ENCODE data around the gene TRIB2.

Gene TRIB2

GRCh38 chr2:12685145-12685544, 31.6 kb upstream of the TRIB2 start:
- Histone ChIP-seq H4K20me1 (ENCODE audit: insufficient read depth) (no peaks in the 10 kb centered on the region), H3K9ac (no peak overlapping the region), H3K36me3 (ENCODE audit: insufficient read depth) (no peaks in the 10 kb centered on the region), H2AFZ (ENCODE audit: low read depth) (no peak overlapping the region), H3K27me3 (ENCODE audit: insufficient read depth, low read depth) (no peaks in the 10 kb centered on the region), H3K4me3 (IDR thresholded peaks at IDR 0.05; ENCODE audit: insufficient read depth, low read depth, low read length) (no peak overlapping the region), H3K79me2 (ENCODE audit: insufficient read depth, low read depth) (no peaks in the 10 kb centered on the region), H3K4me2 (no peak overlapping the region), H3K27ac (no peak overlapping the region), H3K4me1 (ENCODE audit: low read depth, poor library complexity, severe bottlenecking) (no peaks in the 10 kb centered on the region)
- TF ChIP-seq CTCF (conservative IDR thresholded peaks at IDR 0.05; ENCODE audit: low read depth, low read length), result no peak

- no peak for TF ChIP-seq CTCF (conservative IDR thresholded peaks at IDR 0.05; ENCODE audit: low read depth, low read length)
- Histone ChIP-seq H3K27me3 (ENCODE audit: insufficient read depth, low read depth) (no peaks in the 10 kb centered on the region), H3K36me3 (ENCODE audit: insufficient read depth) (no peaks in the 10 kb centered on the region), H3K4me3 (IDR thresholded peaks at IDR 0.05; ENCODE audit: insufficient read depth, low read depth, low read length) (no peak overlapping the region), H3K9ac (no peak overlapping the region), H2AFZ (ENCODE audit: low read depth) (no peak overlapping the region), H3K27ac (no peak overlapping the region), H3K4me2 (no peak overlapping the region), H3K79me2 (ENCODE audit: insufficient read depth, low read depth) (no peaks in the 10 kb centered on the region), H3K4me1 (ENCODE audit: low read depth, poor library complexity, severe bottlenecking) (no peaks in the 10 kb centered on the region), H4K20me1 (ENCODE audit: insufficient read depth) (no peaks in the 10 kb centered on the region)
Measured at GRCh38 chr2:12685956-12686355, 30.8 kb upstream of the TRIB2 start.

- no peaks in the 10 kb centered on the region for H3K36me3 ChIP-seq (ENCODE audit: insufficient read depth)
- H2AFZ ChIP-seq (ENCODE audit: low read depth), result no peak overlapping the region
- H3K79me2 ChIP-seq (ENCODE audit: insufficient read depth, low read depth), result no peaks in the 10 kb centered on the region
- no peaks in the 10 kb centered on the region for H3K4me1 ChIP-seq (ENCODE audit: low read depth, poor library complexity, severe bottlenecking)
- H3K4me3 ChIP-seq (IDR thresholded peaks at IDR 0.05; ENCODE audit: insufficient read depth, low read depth, low read length), result no peak overlapping the region
- no peak overlapping the region for H3K9ac ChIP-seq
- H3K27ac ChIP-seq, result no peak overlapping the region
- no peak for TF ChIP-seq CTCF (conservative IDR thresholded peaks at IDR 0.05; ENCODE audit: low read depth, low read length)
- no peaks in the 10 kb centered on the region for H4K20me1 ChIP-seq (ENCODE audit: insufficient read depth)
- no peaks in the 10 kb centered on the region for H3K27me3 ChIP-seq (ENCODE audit: insufficient read depth, low read depth)
- H3K4me2 ChIP-seq, result no peak overlapping the region
Measured at GRCh38 chr2:12686708-12687283, 29.9 kb upstream of the TRIB2 start.

GRCh38 chr2:12688091-12688490, 28.6 kb upstream of the TRIB2 start:
- Histone ChIP-seq H2AFZ (ENCODE audit: low read depth) (no peak overlapping the region), H3K79me2 (ENCODE audit: insufficient read depth, low read depth) (no peaks in the 10 kb centered on the region)
- no peak for TF ChIP-seq CTCF (conservative IDR thresholded peaks at IDR 0.05; ENCODE audit: low read depth, low read length)

More at GRCh38 chr2:12688091-12688490, 28.6 kb upstream of the TRIB2 start:
- Histone ChIP-seq H3K4me3 (IDR thresholded peaks at IDR 0.05; ENCODE audit: insufficient read depth, low read depth, low read length) (no peak overlapping the region), H3K27ac (no peak overlapping the region), H4K20me1 (ENCODE audit: insufficient read depth) (no peaks in the 10 kb centered on the region), H3K4me1 (ENCODE audit: low read depth, poor library complexity, severe bottlenecking) (no peaks in the 10 kb centered on the region), H3K36me3 (ENCODE audit: insufficient read depth) (no peaks in the 10 kb centered on the region), H3K9ac (no peak overlapping the region), H3K4me2 (no peak overlapping the region), H3K27me3 (ENCODE audit: insufficient read depth, low read depth) (no peaks in the 10 kb centered on the region)
